Measurements from ENCODE around the gene PMEPA1. TPM values are rescaled to one million over a fixed set of nuclear protein-coding genes. Genes with fewer than 3 reads are reported as not detected.

PMEPA1 gene
- total RNA-seq, 2 experiments from 2014 or later, result 1.4 to 3.7 TPM

DNA sequence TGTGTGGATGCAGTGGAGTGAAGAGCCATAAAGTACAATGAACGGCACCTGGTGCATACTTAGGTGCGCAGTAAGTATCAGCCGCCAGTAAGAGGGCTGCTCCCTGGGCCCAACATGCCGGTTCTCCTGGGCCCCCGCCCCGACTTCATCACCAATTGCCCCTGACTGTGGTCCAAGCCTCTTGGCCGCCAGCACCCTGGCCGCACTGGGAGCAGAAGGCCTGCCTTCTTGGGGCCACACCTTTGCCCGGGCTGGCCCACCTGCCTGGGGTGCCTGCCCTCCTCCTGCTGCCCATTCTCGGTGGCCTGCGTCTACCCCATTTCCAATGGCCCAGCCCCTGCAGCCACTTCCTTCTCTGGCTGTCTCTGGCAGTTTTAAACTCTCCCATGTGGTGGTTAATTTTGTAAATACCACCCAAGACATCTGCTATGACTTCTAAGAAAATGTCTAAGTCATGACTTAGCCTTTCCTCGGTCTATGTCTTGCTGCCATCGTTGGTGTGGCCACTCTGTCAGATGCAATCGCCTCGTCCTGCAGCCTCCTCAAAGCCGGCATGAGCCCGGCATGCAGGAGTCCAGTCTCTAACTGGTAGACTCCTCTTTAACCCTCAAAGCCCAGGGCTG, 36.8 kb downstream of the PMEPA1 start:
- no peak overlapping the region for H3K27ac ChIP-seq (ENCODE audit: low read depth, low read length, poor library complexity, severe bottlenecking)
- intact Hi-C loops (cut with micrococcal nuclease; ENCODE audit: unreplicated experiment), result no loop called here
- H3K36me3 ChIP-seq (ENCODE audit: insufficient read depth, low read length), result no peaks in the 10 kb centered on the region
- no peak overlapping the region for H3K4me3 ChIP-seq (ENCODE audit: low read depth, low read length, poor library complexity, severe bottlenecking)
- peaks cover 22% of the 10 kb centered on the region for H3K4me1 ChIP-seq (ENCODE audit: insufficient read depth, low read length, poor library complexity, severe bottlenecking)
- ChIA-PET POLR2A (no interaction called here), CTCF (ENCODE audit: unreplicated experiment) (no interaction called here)
- no peak for DNase-seq (ENCODE audit: low spot score)
- no peaks in the 10 kb centered on the region for H3K9me2 ChIP-seq (ENCODE audit: insufficient read depth, low read length)
- peaks cover 5% of the 10 kb centered on the region; the same call in 1 of the 2 replicates for H3K79me2 ChIP-seq (ENCODE audit: insufficient read depth, low read depth, low read length)
- no peak for TF ChIP-seq EZH2phosphoT487 (IDR thresholded peaks at IDR 0.05; ENCODE audit: borderline replicate concordance, low read depth, low read length)
- TF ChIP-seq, protein P1, sequence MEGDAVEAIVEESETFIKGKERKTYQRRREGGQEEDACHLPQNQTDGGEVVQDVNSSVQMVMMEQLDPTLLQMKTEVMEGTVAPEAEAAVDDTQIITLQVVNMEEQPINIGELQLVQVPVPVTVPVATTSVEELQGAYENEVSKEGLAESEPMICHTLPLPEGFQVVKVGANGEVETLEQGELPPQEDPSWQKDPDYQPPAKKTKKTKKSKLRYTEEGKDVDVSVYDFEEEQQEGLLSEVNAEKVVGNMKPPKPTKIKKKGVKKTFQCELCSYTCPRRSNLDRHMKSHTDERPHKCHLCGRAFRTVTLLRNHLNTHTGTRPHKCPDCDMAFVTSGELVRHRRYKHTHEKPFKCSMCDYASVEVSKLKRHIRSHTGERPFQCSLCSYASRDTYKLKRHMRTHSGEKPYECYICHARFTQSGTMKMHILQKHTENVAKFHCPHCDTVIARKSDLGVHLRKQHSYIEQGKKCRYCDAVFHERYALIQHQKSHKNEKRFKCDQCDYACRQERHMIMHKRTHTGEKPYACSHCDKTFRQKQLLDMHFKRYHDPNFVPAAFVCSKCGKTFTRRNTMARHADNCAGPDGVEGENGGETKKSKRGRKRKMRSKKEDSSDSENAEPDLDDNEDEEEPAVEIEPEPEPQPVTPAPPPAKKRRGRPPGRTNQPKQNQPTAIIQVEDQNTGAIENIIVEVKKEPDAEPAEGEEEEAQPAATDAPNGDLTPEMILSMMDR (conservative IDR thresholded peaks at IDR 0.05; ENCODE audit: low read length), result no peak
- no TSS peak for BruUV-seq (replicated peaks)
- H4K20me1 ChIP-seq (ENCODE audit: insufficient read depth, low read length), result no peaks in the 10 kb centered on the region
- H3K9me3 ChIP-seq (ENCODE audit: low read length), result no peaks in the 10 kb centered on the region
- no peak overlapping the region for H3K4me2 ChIP-seq (ENCODE audit: low read length)
- no peak overlapping the region for H2AFZ ChIP-seq (ENCODE audit: low read length)

DNA sequence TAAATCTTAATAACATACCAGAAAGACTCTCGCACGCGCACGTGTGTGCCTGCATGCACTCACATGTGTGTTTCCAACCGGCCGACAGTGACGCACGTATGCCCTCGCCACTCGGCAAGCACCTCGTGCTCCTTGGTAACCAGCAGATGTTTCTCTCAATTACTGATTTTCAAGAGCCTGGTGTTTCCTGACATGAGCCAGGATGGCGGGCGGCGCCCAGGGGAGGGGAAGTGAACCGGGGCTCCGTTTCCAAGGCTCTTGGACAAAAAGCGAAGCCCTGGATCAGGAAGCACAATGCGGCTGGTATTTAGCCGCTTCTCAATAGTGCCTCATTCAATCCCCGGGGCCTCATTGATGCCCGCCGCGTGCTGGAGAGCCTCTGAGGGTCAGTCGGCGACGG, 37.7 kb downstream of the PMEPA1 start:
- Histone ChIP-seq H3K27ac (ENCODE audit: low read depth, low read length, poor library complexity, severe bottlenecking) (no peak overlapping the region), H3K4me3 (ENCODE audit: low read depth, low read length, poor library complexity, severe bottlenecking) (no peak overlapping the region), H3K36me3 (ENCODE audit: insufficient read depth, low read length) (no peaks in the 10 kb centered on the region), H3K79me2 (ENCODE audit: insufficient read depth, low read depth, low read length) (no peaks in the 10 kb centered on the region), H2AFZ (ENCODE audit: low read length) (no peak overlapping the region), H3K9me3 (ENCODE audit: low read length) (no peaks in the 10 kb centered on the region), H3K4me1 (ENCODE audit: insufficient read depth, low read length, poor library complexity, severe bottlenecking) (peaks cover 13% of the 10 kb centered on the region), H3K9me2 (ENCODE audit: insufficient read depth, low read length) (no peaks in the 10 kb centered on the region), H4K20me1 (ENCODE audit: insufficient read depth, low read length) (no peaks in the 10 kb centered on the region), H3K4me2 (ENCODE audit: low read length) (no peak overlapping the region)
- POLR2A ChIA-PET, result no interaction called here
- intact Hi-C loops (cut with micrococcal nuclease; ENCODE audit: unreplicated experiment), result no loop called here
- DNase-seq (ENCODE audit: low spot score), result no peak
- no TSS peak for BruUV-seq (replicated peaks)
- TF ChIP-seq EZH2phosphoT487 (IDR thresholded peaks at IDR 0.05; ENCODE audit: borderline replicate concordance, low read depth, low read length), result no peak
- TF ChIP-seq, protein P1 (conservative IDR thresholded peaks at IDR 0.05; ENCODE audit: low read length), result no peak
- CTCF ChIA-PET (ENCODE audit: unreplicated experiment), result no interaction called here

- no peak overlapping the region for H3K27ac ChIP-seq (ENCODE audit: low read depth, low read length, poor library complexity, severe bottlenecking)
- no peaks in the 10 kb centered on the region for H3K36me3 ChIP-seq (ENCODE audit: insufficient read depth, low read length)
- H3K79me2 ChIP-seq (ENCODE audit: insufficient read depth, low read depth, low read length), result no peaks in the 10 kb centered on the region
- H3K4me2 ChIP-seq (ENCODE audit: low read length), result no peak overlapping the region
- H3K4me3 ChIP-seq (ENCODE audit: low read depth, low read length, poor library complexity, severe bottlenecking), result no peak overlapping the region
- no peaks in the 10 kb centered on the region for H4K20me1 ChIP-seq (ENCODE audit: insufficient read depth, low read length)
- intact Hi-C loops (cut with micrococcal nuclease; ENCODE audit: unreplicated experiment), result no loop called here
- POLR2A ChIA-PET, result no interaction called here
- no peaks in the 10 kb centered on the region for H3K9me2 ChIP-seq (ENCODE audit: insufficient read depth, low read length)
- no peak for DNase-seq (ENCODE audit: low spot score)
- H3K4me1 ChIP-seq (ENCODE audit: insufficient read depth, low read length, poor library complexity, severe bottlenecking), result peaks cover 8% of the 10 kb centered on the region
- BruUV-seq (replicated peaks), result no TSS peak
- TF ChIP-seq EZH2phosphoT487 (IDR thresholded peaks at IDR 0.05; ENCODE audit: borderline replicate concordance, low read depth, low read length), result no peak
- TF ChIP-seq, protein P1 (conservative IDR thresholded peaks at IDR 0.05; ENCODE audit: low read length), result peak; percentile 54
- CTCF ChIA-PET (ENCODE audit: unreplicated experiment), result no interaction called here
- no peaks in the 10 kb centered on the region for H3K9me3 ChIP-seq (ENCODE audit: low read length)
- no peak overlapping the region for H2AFZ ChIP-seq (ENCODE audit: low read length)
Measured at GRCh38 chr20:57671662-57672061, 38.2 kb downstream of the PMEPA1 start.

Data from OCI-LY7 (cell line).